ENCODE data around the gene PPP2R5C.

The PPP2R5C gene

DNA sequence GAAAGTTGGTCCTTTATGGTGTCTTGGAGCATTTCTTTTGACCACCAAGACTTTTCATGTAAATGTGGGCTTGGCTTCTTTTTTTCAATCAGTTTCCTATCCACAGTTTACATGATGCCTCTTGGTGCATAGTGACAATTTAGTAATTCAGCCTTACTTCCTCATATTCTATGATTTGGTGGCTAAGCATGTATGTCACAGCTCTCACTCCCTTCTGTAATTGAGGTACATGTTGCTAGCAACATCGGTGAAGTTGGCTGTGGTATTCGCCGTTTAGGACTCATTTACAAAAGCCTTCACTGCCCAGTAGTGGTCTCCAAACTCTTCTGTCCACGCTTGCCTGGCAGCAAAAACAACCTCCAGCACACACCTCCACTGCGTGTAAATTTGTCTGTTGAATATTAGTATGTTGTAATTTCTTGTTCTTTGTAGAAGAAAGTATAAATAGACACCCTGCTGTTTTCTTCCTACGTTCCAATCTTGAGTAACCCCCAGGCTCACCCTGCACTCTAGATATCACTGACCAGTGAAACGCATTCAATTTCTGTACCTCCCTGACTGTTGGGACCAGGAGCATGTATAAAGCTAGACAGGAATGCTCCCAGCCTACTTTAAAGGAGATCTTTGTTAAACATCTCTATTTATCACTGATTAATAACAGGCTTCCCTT lies 90.4 kb downstream of the PPP2R5C start:
- in situ Hi-C loops (cut with MboI; ENCODE audit: low pct_unique_long_range_greater_than_20kb, low sequenced_read_pairs): no loop called here

GRCh38 chr14:101852785-101853184 lies 91.3 kb downstream of the PPP2R5C start:
- in situ Hi-C loops (cut with MboI; ENCODE audit: low pct_unique_long_range_greater_than_20kb, low sequenced_read_pairs): no loop called here
- DNase-seq: no peak

More for the DNA sequence above, 90.4 kb downstream of the PPP2R5C start:
- peak; percentile 59 for DNase-seq

DNA sequence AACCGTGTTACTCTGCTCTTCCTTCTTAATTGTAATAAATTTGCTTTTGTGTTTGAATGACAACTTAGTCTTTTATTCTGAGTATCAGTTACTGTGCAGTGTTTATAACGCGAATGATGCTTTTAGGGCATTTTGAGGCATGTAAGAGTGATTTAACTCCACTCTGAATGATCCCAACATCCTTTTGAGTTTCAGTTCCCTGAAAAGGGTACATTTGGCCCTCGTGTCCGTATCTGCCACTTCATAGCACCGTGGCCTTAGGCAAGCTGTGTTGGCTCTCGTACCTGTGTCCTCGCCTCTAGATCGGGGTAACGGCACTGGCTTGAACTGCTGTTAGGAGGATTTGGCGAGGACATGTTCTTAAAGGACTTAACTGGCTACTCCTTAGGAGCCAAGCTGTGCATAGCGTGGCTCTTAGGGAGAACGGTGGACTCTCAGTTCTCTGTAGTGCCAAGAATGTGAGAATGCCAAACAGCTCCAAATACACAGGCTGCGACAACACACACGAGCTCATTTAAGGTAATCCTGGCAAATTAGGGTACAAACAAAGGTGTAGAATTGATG lies 92.0 kb downstream of the PPP2R5C start:
- in situ Hi-C loops (cut with MboI; ENCODE audit: low pct_unique_long_range_greater_than_20kb, low sequenced_read_pairs): no loop called here
- no peak for DNase-seq

GRCh38 chr14:101854366-101854765 lies 92.9 kb downstream of the PPP2R5C start:
- in situ Hi-C loops (cut with MboI; ENCODE audit: low pct_unique_long_range_greater_than_20kb, low sequenced_read_pairs): no loop called here

DNA sequence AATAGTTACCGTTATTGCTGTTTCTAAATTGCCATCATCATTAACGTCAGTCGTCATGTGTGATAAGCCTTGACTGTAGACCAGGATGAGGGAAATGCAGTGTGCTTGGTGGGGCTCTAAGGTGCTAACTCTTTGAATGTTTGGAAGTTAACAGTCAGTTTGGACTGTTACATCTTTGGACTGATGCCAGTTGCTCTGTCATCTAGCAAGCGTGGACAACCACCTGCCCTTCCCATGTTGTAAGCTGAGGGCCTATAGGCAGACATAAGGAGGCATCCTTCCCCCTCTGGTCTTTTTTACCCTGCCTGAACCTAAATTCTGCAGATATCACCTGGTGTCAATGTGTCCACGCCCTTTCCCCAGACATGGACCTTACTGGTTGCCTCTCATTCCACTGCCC lies 94.4 kb downstream of the PPP2R5C start:
- in situ Hi-C loops (cut with MboI; ENCODE audit: low pct_unique_long_range_greater_than_20kb, low sequenced_read_pairs): no loop called here
- no peak for DNase-seq

More at GRCh38 chr14:101854366-101854765, 92.9 kb downstream of the PPP2R5C start:
- DNase-seq: peak; percentile 68

DNA sequence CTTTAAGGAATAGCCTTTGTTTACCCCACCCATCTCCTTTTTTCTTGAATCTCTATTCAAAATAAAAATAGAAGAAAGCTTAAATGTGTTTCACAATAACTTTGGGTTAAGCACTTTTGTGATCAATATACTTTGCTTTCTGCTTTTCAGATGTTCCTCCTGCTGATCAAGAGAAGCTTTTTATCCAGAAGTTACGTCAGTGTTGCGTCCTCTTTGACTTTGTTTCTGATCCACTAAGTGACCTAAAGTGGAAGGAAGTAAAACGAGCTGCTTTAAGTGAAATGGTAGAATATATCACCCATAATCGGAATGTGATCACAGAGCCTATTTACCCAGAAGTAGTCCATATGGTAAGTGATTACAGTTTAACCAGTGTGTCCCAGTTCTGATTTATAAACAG lies 95.0 kb downstream of the PPP2R5C start:
- DNase-seq: no peak
- in situ Hi-C loops (cut with MboI; ENCODE audit: low pct_unique_long_range_greater_than_20kb, low sequenced_read_pairs): no loop called here

DNA sequence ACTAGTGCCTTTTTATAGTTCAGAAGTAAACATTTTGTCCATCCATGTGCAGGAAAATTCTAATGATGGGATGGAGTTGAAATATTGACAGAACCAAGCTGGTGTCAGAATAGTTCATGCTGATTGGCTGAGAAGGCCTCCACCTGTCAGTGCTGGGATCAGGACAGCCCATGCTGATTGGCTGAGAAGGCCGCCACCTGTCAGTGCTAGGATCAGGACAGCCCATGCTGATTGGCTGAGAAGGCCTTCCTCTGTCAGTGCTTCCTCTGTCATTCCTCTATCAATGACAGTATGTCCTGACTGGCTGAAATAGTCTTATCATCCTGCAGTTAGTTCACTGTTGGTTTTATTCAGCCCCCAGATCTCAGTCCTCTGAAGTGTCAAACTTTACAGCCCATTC lies 95.7 kb downstream of the PPP2R5C start:
- in situ Hi-C loops (cut with MboI; ENCODE audit: low pct_unique_long_range_greater_than_20kb, low sequenced_read_pairs): no loop called here
- DNase-seq: no peak

DNA sequence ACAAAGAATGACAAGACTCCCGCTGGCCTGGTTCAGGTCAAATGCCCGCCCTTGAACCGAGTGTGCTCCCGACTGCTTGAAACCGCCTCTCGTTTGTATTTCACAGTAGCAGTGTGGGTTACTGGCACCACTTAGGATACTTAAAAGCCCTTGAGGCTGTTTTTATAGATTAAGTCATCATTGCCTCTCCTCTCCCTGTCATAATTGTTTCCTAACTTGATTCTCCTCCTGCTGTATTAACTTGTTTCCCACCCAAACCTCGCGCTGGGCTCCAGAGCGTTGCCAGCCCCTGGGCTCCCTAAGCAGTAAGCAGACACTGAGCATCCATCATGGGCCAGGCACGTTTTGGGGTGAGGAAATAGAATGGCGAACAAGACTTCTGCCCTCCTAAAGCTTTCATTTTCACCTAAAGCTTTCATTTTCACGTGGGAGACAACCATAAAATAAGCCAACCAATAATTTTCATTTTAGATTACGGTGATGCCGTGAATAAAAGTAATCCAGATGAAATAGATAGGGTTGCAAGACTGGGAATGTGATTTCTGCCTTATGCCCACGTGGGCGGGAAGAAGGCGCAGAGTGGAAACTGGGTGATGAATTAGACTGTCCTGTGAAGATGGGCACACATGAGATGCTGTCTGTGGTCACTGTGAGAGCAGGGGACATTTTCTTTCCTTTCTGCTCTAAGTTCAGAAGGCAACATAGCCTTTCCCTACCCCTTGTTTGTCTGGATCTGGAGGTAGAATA lies 97.5 kb downstream of the PPP2R5C start:
- in situ Hi-C loops (cut with MboI; ENCODE audit: low pct_unique_long_range_greater_than_20kb, low sequenced_read_pairs): no loop called here
- no peak for DNase-seq

DNA sequence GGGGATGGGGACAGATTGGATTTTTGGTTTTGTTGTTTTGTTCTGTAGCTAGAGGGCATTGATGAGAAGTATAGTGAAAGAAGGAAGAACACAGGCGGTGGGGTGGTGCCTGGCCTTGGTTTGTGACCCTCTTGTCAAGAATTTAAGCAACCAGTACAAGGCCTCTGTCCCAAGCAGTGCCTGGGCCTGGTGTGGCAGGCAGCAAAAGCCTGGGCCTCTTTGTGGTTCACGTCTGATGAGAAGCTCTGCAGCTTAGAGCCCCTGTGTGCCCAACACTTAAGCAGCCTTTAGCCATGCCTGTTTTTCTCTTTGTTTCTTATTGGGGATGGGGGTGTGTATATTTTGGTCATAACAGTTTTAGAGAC lies 98.0 kb downstream of the PPP2R5C start:
- no peak for DNase-seq
- in situ Hi-C loops (cut with MboI; ENCODE audit: low pct_unique_long_range_greater_than_20kb, low sequenced_read_pairs): no loop called here

GRCh38 chr14:101859958-101860357 lies 98.4 kb downstream of the PPP2R5C start:
- no peak for DNase-seq
- in situ Hi-C loops (cut with MboI; ENCODE audit: low pct_unique_long_range_greater_than_20kb, low sequenced_read_pairs): no loop called here

DNA sequence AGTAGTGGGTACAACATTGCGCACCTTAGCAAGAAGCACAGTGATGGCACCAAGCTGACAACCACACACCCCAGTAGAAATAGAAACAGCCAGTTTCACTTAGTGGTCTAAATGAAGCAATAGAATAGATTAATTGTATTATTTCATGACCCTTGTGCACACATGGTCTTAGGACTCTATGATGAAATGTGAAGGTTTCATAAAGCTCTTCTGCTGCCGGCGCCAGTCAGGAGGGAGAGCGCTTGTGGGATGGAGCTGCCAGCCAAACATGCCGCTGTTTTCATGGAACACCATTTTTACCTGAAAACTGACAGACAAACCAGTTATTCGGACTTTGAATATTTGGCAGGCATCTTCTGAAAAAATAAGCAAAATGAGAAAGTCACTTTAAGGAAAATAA lies 100.0 kb downstream of the PPP2R5C start:
- in situ Hi-C loops (cut with MboI; ENCODE audit: low pct_unique_long_range_greater_than_20kb, low sequenced_read_pairs): no loop called here

GRCh38 chr14:101862177-101862576 lies 100.7 kb downstream of the PPP2R5C start:
- no peak for DNase-seq
- in situ Hi-C loops (cut with MboI; ENCODE audit: low pct_unique_long_range_greater_than_20kb, low sequenced_read_pairs): no loop called here

More for the DNA sequence above, 100.0 kb downstream of the PPP2R5C start:
- no peak for DNase-seq

DNA sequence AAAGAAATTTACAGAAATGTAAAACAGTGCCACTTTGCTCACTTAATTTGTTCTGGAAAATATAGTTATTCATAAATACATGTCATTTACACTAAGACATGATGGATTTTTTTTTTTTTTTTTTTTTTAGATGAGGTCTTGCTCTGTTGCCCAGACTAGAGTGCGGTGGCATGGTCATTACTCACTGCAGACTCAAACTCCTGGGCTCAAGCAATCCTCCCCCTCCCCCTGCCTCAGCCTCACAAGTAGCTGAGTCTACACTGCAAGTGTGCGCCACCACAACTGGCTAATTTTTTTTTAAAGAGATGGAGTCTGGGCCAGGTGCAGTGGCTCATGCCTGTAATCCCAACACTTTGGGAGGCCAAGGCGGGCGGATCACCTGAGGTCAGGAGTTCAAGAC lies 101.2 kb downstream of the PPP2R5C start:
- in situ Hi-C loops (cut with MboI; ENCODE audit: low pct_unique_long_range_greater_than_20kb, low sequenced_read_pairs): no loop called here
- DNase-seq: no peak

DNA sequence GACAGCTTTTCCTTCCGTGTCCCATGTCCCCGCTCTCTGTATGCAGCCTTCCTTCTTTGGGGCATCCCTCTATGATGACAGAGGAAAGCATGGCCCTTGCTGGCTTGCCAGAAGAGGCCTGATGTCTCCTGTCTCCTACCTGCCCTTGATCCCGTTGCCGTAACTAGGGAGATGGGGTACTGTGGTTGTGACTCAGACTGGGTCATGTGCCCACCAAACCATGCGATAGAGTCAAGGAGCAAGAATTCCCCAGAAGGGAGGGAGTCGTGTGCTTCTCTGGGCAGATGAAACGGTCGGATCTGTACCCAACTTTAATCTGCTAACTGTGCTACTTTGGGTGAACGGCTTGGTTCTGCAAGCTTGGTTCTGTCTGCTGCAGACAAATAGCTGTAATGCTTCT lies 103.8 kb downstream of the PPP2R5C start:
- no peak for DNase-seq
- in situ Hi-C loops (cut with MboI; ENCODE audit: low pct_unique_long_range_greater_than_20kb, low sequenced_read_pairs): no loop called here

DNA sequence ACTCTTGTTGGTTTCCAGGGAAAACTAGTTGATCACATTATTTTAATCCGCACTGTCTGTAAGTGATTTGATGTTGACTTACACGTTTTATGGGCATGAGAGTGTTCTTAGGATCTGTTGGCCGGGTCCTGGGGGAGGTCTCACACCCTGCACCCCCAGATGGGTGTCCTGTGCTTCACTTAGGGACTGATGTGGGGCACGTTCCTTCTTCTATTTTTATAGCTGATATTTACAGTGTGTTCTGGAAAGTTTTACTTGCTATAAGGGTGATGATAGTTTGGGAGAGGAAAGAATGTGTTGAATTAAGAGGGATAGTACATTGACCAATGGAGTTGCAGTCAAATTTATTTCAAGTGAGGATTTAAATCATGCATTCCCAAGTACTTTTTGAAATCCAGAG lies 106.3 kb downstream of the PPP2R5C start:
- in situ Hi-C loops (cut with MboI; ENCODE audit: low pct_unique_long_range_greater_than_20kb, low sequenced_read_pairs): no loop called here
- no peak for DNase-seq

GRCh38 chr14:101869217-101869616 lies 107.7 kb downstream of the PPP2R5C start:
- DNase-seq: no peak

DNA sequence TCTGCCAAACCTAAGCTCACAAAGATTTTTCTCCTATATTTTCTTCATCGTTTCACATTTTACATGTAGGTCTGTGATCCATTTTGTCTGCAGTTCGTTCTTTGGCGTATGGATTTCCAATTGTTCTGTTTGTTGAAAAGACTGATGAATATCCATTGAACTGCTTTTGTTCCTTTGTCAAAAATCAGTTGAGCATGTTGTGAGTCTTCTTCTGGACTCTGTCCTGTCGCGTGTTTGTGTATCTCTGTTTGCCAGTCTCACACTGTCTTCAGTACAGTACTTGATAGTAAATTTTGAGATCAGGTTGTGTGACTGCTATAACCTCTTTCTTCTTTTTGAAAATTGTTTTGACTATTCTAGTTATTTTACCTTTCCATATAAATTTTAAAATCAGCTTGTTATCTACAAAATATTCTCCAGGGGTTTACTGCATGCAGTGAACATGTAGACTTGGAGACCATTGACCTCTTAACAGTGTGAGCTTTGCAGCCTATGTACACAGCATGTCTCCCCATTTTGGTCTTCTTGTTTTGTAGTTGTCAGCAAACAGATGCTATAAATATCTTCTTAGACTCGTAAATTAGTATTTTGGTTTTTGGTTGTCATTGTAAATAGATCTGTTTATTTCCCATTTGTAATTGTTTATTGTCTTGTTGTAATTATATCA lies 108.9 kb downstream of the PPP2R5C start:
- no peak for DNase-seq
- in situ Hi-C loops (cut with MboI; ENCODE audit: low pct_unique_long_range_greater_than_20kb, low sequenced_read_pairs): no loop called here

More at GRCh38 chr14:101869217-101869616, 107.7 kb downstream of the PPP2R5C start:
- in situ Hi-C loops (cut with MboI; ENCODE audit: low pct_unique_long_range_greater_than_20kb, low sequenced_read_pairs): no loop called here

GRCh38 chr14:101872346-101872745 lies 110.8 kb downstream of the PPP2R5C start:
- DNase-seq: no peak
- in situ Hi-C loops (cut with MboI; ENCODE audit: low pct_unique_long_range_greater_than_20kb, low sequenced_read_pairs): no loop called here

- in situ Hi-C loops (cut with MboI; ENCODE audit: low pct_unique_long_range_greater_than_20kb, low sequenced_read_pairs): no loop called here
- DNase-seq: no peak
Observed at GRCh38 chr14:101873076-101873825, 111.7 kb downstream of the PPP2R5C start.

Measured in KBM-7 (cell line).